Panc1 (cell line): ENCODE data around the gene LDHA. TPM values are rescaled to one million over a fixed set of nuclear protein-coding genes. Genes with fewer than 3 reads are reported as not detected.

Source experiments
- ATAC-seq: fragments of 200-7000 bp; cut with Tn5 transposase; 2 replicates; pipeline ENCODE4 v1.9.1; 2020; ENCODE audit warnings: mild to moderate bottlenecking, moderate library complexity
- BruUV-seq: library from RNA; stranded (reverse); fragments of 400-500 nt; replicated peaks from 2 replicates; lab custom pipeline; 2021; lab: Mats Ljungman, UMichigan
- CTCF ChIA-PET: fragments of 300-600 bp; sonication (Branson Sonifier 250); formaldehyde crosslinking; loops from one replicate; lab custom pipeline; 2022; ENCODE audit warnings: antibody characterized with exemption; lab: Charles Lee
- POLR2A ChIA-PET: fragments of 300-600 bp; sonication (Branson Sonifier 250); formaldehyde crosslinking; loops from one replicate; lab custom pipeline; 2022; ENCODE audit warnings: antibody characterized with exemption; lab: Charles Lee
- DNase-seq: peaks from one replicate; pipeline ENCODE4 v3.0.0-alpha.2; 2010; ENCODE audit warnings: low read depth, low spot score
- H3K27ac ChIP-seq: 2 replicates; pipeline ENCODE4 v1.5.1; 2011; ENCODE audit warnings: mild to moderate bottlenecking, low read length, inconsistent platforms
- H3K27me3 ChIP-seq: fragments of 200-500 bp; sonication (Bioruptor generic); 2 replicates; pipeline ENCODE4 v1.6.0; 2014; ENCODE audit warnings: low read length, inconsistent platforms; ENCODE audit not compliant: control insufficient read depth, insufficient read depth
- H3K36me3 ChIP-seq: fragments of 200-500 bp; sonication (Bioruptor generic); 2 replicates; pipeline ENCODE4 v1.5.1; 2014; ENCODE audit warnings: inconsistent platforms, mild to moderate bottlenecking, low read length, moderate library complexity; ENCODE audit not compliant: control insufficient read depth, insufficient read depth
- H3K4me1 ChIP-seq: 2 replicates; pipeline ENCODE4 v1.5.1; 2011; ENCODE audit warnings: inconsistent platforms, mild to moderate bottlenecking, low read length, moderate library complexity; ENCODE audit not compliant: control insufficient read depth, insufficient read depth
- H3K4me3 ChIP-seq, 2 experiments: 2 replicates each; pipeline ENCODE4 v1.5.1; 2011 to 2012; ENCODE audit warnings: low read depth in 2 of 2, low read length in 2 of 2, mild to moderate bottlenecking in 2 of 2, inconsistent platforms in 1 of 2, moderate library complexity in 1 of 2
- H3K9me3 ChIP-seq: fragments of 200-500 bp; sonication (Bioruptor generic); 2 replicates; pipeline ENCODE4 v1.5.1; 2014; ENCODE audit warnings: low read depth, mild to moderate bottlenecking, inconsistent platforms, low read length, moderate library complexity; ENCODE audit not compliant: control insufficient read depth, insufficient read depth
- POLR2AphosphoS5 ChIP-seq: IDR thresholded peaks from 2 replicates; pipeline ENCODE4 v1.6.1; 2012; ENCODE audit warnings: mild to moderate bottlenecking, low read depth, low read length, moderate library complexity
- REST ChIP-seq, 2 experiments: IDR thresholded peaks; 2 replicates each; pipeline ENCODE4 v1.6.1; 2011 to 2012; ENCODE audit warnings: low read depth in 2 of 2, control low read depth in 1 of 2, low read length in 1 of 2, mild to moderate bottlenecking in 1 of 2, moderate library complexity in 1 of 2; ENCODE audit not compliant: insufficient read depth in 1 of 2
- SIN3A ChIP-seq: IDR thresholded peaks from 2 replicates; pipeline ENCODE4 v1.6.1; 2012; ENCODE audit warnings: low read depth, mild to moderate bottlenecking, low read length, moderate library complexity, borderline replicate concordance; ENCODE audit not compliant: insufficient read depth
- TCF7L2 ChIP-seq: IDR thresholded peaks from 2 replicates; pipeline ENCODE4 v1.6.1; 2011; ENCODE audit warnings: mild to moderate bottlenecking, low read depth, low read length, inconsistent platforms
- in situ Hi-C: cut with HindIII; loops from 2 replicates; pipeline ENCODE4 v1.10.0; 2016; ENCODE audit warnings: low sequenced_read_pairs, low pct_unique_long_range_greater_than_20kb
- intact Hi-C: fragments of 100-400 bp; cut with micrococcal nuclease; formaldehyde crosslinking; loops from one replicate; pipeline ENCODE4 v1.10.0; 2022; ENCODE audit not compliant: unreplicated experiment
- total RNA-seq: library from RNA; stranded (reverse); gene quantifications from one replicate; pipeline ENCODE4 v1.2.1, GENCODE V29; 2021; ENCODE audit not compliant: unreplicated experiment
- TF ChIP-seq, protein P1 (sequence below): fragments of 450-650 bp; IDR thresholded peaks from 2 replicates; pipeline ENCODE4 v1.5.1; 2017; ENCODE audit warnings: mild to moderate bottlenecking

The LDHA gene
- total RNA-seq, 1 experiment from 2014 or later, result 894 TPM

DNA sequence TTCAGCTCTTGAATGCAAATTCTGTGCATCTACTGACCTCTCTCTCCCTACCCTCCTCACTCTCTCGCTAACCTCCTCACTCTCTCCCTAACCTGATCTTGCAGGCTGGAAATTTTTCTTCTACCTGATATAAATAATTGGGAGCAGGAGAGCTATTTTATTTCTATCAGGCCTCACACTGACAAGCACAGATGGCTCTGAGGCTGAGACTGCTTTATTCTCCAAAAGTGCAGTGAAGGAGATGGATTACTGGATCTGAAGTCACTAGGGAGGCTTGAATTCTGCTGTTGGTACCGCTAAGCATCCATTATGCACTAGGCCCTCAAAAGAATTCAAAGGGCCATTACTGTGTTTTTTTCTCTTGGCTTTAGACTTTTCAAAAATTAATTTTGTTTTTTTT is 19.4 kb upstream of the LDHA start:
- BruUV-seq, result no TSS peak
- no peak for ATAC-seq
- in situ Hi-C loops, result no loop called here

DNA sequence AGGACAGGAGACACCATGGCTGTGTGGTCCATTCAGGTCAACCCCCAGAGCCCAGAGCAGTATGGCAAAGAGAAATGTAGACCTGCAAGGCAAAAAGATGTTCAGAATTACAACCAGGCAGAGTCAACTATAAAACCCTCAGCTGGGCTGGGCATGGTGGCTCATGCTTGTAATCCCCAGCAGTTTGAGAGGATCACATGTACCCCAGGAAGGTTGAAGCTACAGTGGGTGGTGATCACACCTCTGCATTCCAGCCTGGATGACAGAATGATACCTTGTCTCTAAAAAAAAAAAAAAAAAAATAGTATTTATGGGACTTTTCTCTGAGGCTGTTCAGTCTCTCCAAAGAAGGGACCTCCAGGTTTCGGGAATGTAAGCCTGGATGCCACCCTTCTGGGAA is 18.4 kb upstream of the LDHA start:
- no peak for DNase-seq
- in situ Hi-C loops (no loop called here), intact Hi-C loops (no loop called here)
- Histone ChIP-seq H3K4me3 (no peak overlapping the region), H3K36me3 (no peaks in the 10 kb centered on the region), H3K27me3 (no peaks in the 10 kb centered on the region), H3K9me3 (no peaks in the 10 kb centered on the region), H3K27ac (no peak overlapping the region), H3K4me1 (no peaks in the 10 kb centered on the region)
- ATAC-seq, result no peak
- ChIA-PET CTCF (interaction anchor here (0.6 kb wide), 1 partner anchor 346 kb away, joined by 3 read pairs; no protein-coding TSS in a partner anchor), POLR2A (interaction anchor here (0.7 kb wide), 1 partner anchor 20 kb away, joined by 3 read pairs; no protein-coding TSS in a partner anchor)
- BruUV-seq, result no TSS peak
- TF ChIP-seq SIN3A, result no peak
- TF ChIP-seq REST (IDR thresholded peaks at IDR 0.05; ENCODE audit: insufficient read depth in 1 of 2, low read depth in 2 of 2, low read length in 1 of 2), result no peak
- TF ChIP-seq TCF7L2, result no peak
- TF ChIP-seq POLR2AphosphoS5, result no peak
- TF ChIP-seq, protein P1, sequence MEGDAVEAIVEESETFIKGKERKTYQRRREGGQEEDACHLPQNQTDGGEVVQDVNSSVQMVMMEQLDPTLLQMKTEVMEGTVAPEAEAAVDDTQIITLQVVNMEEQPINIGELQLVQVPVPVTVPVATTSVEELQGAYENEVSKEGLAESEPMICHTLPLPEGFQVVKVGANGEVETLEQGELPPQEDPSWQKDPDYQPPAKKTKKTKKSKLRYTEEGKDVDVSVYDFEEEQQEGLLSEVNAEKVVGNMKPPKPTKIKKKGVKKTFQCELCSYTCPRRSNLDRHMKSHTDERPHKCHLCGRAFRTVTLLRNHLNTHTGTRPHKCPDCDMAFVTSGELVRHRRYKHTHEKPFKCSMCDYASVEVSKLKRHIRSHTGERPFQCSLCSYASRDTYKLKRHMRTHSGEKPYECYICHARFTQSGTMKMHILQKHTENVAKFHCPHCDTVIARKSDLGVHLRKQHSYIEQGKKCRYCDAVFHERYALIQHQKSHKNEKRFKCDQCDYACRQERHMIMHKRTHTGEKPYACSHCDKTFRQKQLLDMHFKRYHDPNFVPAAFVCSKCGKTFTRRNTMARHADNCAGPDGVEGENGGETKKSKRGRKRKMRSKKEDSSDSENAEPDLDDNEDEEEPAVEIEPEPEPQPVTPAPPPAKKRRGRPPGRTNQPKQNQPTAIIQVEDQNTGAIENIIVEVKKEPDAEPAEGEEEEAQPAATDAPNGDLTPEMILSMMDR, result no peak

More for the DNA sequence above, 19.4 kb upstream of the LDHA start:
- ChIA-PET CTCF (no interaction called here), POLR2A (interaction anchor here (0.5 to 0.6 kb wide), 2 partner anchors 25 to 478 kb away, joined by 3 to 5 read pairs; no protein-coding TSS in a partner anchor)
- no peaks in the 10 kb centered on the region for H3K9me3 ChIP-seq
- H3K4me3 ChIP-seq, result no peak overlapping the region
- no peaks in the 10 kb centered on the region for H3K27me3 ChIP-seq
- no peak overlapping the region for H3K27ac ChIP-seq
- no peak for TF ChIP-seq REST (IDR thresholded peaks at IDR 0.05; ENCODE audit: insufficient read depth in 1 of 2, low read depth in 2 of 2, low read length in 1 of 2)
- TF ChIP-seq TCF7L2, result no peak
- TF ChIP-seq SIN3A, result no peak
- TF ChIP-seq, protein P1, result no peak
- TF ChIP-seq POLR2AphosphoS5, result no peak
- intact Hi-C loops, result no loop called here
- H3K4me1 ChIP-seq, result no peaks in the 10 kb centered on the region
- no peaks in the 10 kb centered on the region for H3K36me3 ChIP-seq
- DNase-seq, result no peak
